Panc1 (cell line): Measurements from ENCODE around the gene STXBP4.

Experiments
- SIN3A ChIP-seq: IDR thresholded peaks from 2 replicates; pipeline ENCODE4 v1.6.1; 2012; ENCODE audit warnings: low read depth, mild to moderate bottlenecking, low read length, moderate library complexity, borderline replicate concordance; ENCODE audit not compliant: insufficient read depth
- TCF7L2 ChIP-seq: IDR thresholded peaks from 2 replicates; pipeline ENCODE4 v1.6.1; 2011; ENCODE audit warnings: mild to moderate bottlenecking, low read depth, low read length, inconsistent platforms
- TF ChIP-seq, protein P1 (sequence below): fragments of 450-650 bp; IDR thresholded peaks from 2 replicates; pipeline ENCODE4 v1.5.1; 2017; ENCODE audit warnings: mild to moderate bottlenecking

DNA sequence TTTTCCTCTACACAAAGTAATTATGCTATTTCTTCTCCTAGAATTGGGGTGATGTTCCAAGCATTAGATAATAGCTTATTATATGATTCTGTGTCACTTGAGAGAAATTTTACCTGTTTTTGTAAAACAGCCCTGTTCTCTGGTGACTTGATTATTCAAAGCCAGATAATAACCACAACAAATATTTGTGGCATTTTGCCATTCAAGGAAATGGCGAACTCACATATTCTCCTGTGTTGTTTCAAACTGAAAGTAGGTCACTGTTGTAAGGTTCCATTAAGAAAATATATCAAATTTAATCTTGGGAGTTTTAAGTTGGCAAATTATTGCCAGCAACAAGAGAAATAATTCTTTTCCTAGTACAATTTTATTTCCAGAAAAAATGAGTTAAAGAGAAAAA, 124.8 kb downstream of the STXBP4 start:
- TF ChIP-seq, protein P1, sequence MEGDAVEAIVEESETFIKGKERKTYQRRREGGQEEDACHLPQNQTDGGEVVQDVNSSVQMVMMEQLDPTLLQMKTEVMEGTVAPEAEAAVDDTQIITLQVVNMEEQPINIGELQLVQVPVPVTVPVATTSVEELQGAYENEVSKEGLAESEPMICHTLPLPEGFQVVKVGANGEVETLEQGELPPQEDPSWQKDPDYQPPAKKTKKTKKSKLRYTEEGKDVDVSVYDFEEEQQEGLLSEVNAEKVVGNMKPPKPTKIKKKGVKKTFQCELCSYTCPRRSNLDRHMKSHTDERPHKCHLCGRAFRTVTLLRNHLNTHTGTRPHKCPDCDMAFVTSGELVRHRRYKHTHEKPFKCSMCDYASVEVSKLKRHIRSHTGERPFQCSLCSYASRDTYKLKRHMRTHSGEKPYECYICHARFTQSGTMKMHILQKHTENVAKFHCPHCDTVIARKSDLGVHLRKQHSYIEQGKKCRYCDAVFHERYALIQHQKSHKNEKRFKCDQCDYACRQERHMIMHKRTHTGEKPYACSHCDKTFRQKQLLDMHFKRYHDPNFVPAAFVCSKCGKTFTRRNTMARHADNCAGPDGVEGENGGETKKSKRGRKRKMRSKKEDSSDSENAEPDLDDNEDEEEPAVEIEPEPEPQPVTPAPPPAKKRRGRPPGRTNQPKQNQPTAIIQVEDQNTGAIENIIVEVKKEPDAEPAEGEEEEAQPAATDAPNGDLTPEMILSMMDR = no peak
- TF ChIP-seq TCF7L2 = no peak
- TF ChIP-seq SIN3A = no peak
